ENCODE measurements around the gene ZFPL1.

Gene ZFPL1

GRCh38 chr11:65095974-65096806 is 12.2 kb downstream of the ZFPL1 start, which contains the start of gene VPS51:
VPS51 (plus strand) TSS chr11:65096214; CDS start chr11:65096251, 37 bp downstream.
- H3K4me1 Mint-ChIP-seq (ENCODE audit: low read depth): peaks cover 6% of the 10 kb centered on the region
- peak within 1 kb of the TSS; percentile 96 for H3K27ac Mint-ChIP-seq
- peak within 1 kb of the TSS; percentile 92 for H3K4me3 Mint-ChIP-seq
- no peaks in the 10 kb centered on the region for H3K27me3 Mint-ChIP-seq (ENCODE audit: low read depth)
- H3K9me3 Mint-ChIP-seq: no peaks in the 10 kb centered on the region
- H3K36me3 Mint-ChIP-seq (ENCODE audit: low read depth): peaks cover 4% of the 10 kb centered on the region

GRCh38 chr11:65096926-65097325 is 12.9 kb downstream of the ZFPL1 start:
- Mint-ChIP-seq H3K36me3 (ENCODE audit: low read depth) (peaks cover 4% of the 10 kb centered on the region), H3K27me3 (ENCODE audit: low read depth) (no peaks in the 10 kb centered on the region), H3K27ac (no peak overlapping the region), H3K4me1 (ENCODE audit: low read depth) (peaks cover 6% of the 10 kb centered on the region), H3K9me3 (no peaks in the 10 kb centered on the region), H3K4me3 (peak overlapping the region; percentile 92)

- Mint-ChIP-seq H3K27me3 (ENCODE audit: low read depth) (no peaks in the 10 kb centered on the region), H3K36me3 (ENCODE audit: low read depth) (peaks cover 12% of the 10 kb centered on the region), H3K4me3 (no peak overlapping the region), H3K9me3 (no peaks in the 10 kb centered on the region), H3K4me1 (ENCODE audit: low read depth) (peaks cover 11% of the 10 kb centered on the region), H3K27ac (no peak overlapping the region)
Observed at GRCh38 chr11:65100674-65101350, 16.8 kb downstream of the ZFPL1 start.

GRCh38 chr11:65102142-65103095 is 18.4 kb downstream of the ZFPL1 start:
- Mint-ChIP-seq H3K27ac (no peak overlapping the region), H3K36me3 (ENCODE audit: low read depth) (peaks cover 18% of the 10 kb centered on the region), H3K4me1 (ENCODE audit: low read depth) (peaks cover 10% of the 10 kb centered on the region), H3K9me3 (no peaks in the 10 kb centered on the region), H3K27me3 (ENCODE audit: low read depth) (no peaks in the 10 kb centered on the region), H3K4me3 (no peak overlapping the region)

- no peaks in the 10 kb centered on the region for H3K9me3 Mint-ChIP-seq
- no peak overlapping the region for H3K27ac Mint-ChIP-seq
- H3K27me3 Mint-ChIP-seq (ENCODE audit: low read depth): no peaks in the 10 kb centered on the region
- peaks cover 10% of the 10 kb centered on the region for H3K4me1 Mint-ChIP-seq (ENCODE audit: low read depth)
- peaks cover 18% of the 10 kb centered on the region for H3K36me3 Mint-ChIP-seq (ENCODE audit: low read depth)
- H3K4me3 Mint-ChIP-seq: no peak overlapping the region
Observed at GRCh38 chr11:65103476-65103875, 19.5 kb downstream of the ZFPL1 start.

GRCh38 chr11:65104628-65105027 is 20.6 kb downstream of the ZFPL1 start:
- Mint-ChIP-seq H3K27ac (no peak overlapping the region), H3K4me1 (ENCODE audit: low read depth) (peaks cover 7% of the 10 kb centered on the region), H3K9me3 (no peaks in the 10 kb centered on the region), H3K36me3 (ENCODE audit: low read depth) (peaks cover 14% of the 10 kb centered on the region), H3K27me3 (ENCODE audit: low read depth) (no peaks in the 10 kb centered on the region), H3K4me3 (no peak overlapping the region)

- peaks cover 17% of the 10 kb centered on the region for H3K36me3 Mint-ChIP-seq (ENCODE audit: low read depth)
- H3K9me3 Mint-ChIP-seq: no peaks in the 10 kb centered on the region
- no peaks in the 10 kb centered on the region for H3K27me3 Mint-ChIP-seq (ENCODE audit: low read depth)
- H3K27ac Mint-ChIP-seq: no peak overlapping the region
- no peak overlapping the region for H3K4me3 Mint-ChIP-seq
- H3K4me1 Mint-ChIP-seq (ENCODE audit: low read depth): peaks cover 25% of the 10 kb centered on the region
Observed at GRCh38 chr11:65107078-65107477, 23.1 kb downstream of the ZFPL1 start.

GRCh38 chr11:65107751-65108468 is 23.9 kb downstream of the ZFPL1 start:
- no peak overlapping the region for H3K4me3 Mint-ChIP-seq
- no peaks in the 10 kb centered on the region for H3K9me3 Mint-ChIP-seq
- H3K4me1 Mint-ChIP-seq (ENCODE audit: low read depth): peaks cover 25% of the 10 kb centered on the region
- H3K27me3 Mint-ChIP-seq (ENCODE audit: low read depth): no peaks in the 10 kb centered on the region
- H3K27ac Mint-ChIP-seq: no peak overlapping the region
- H3K36me3 Mint-ChIP-seq (ENCODE audit: low read depth): peaks cover 17% of the 10 kb centered on the region

- Mint-ChIP-seq H3K4me1 (ENCODE audit: low read depth) (peaks cover 27% of the 10 kb centered on the region), H3K9me3 (no peaks in the 10 kb centered on the region), H3K27me3 (ENCODE audit: low read depth) (no peaks in the 10 kb centered on the region), H3K27ac (no peak overlapping the region), H3K4me3 (no peak overlapping the region), H3K36me3 (ENCODE audit: low read depth) (peaks cover 15% of the 10 kb centered on the region)
Observed at GRCh38 chr11:65108469-65109123, 24.6 kb downstream of the ZFPL1 start.

GRCh38 chr11:65109231-65110198 is 25.5 kb downstream of the ZFPL1 start:
- H3K27me3 Mint-ChIP-seq (ENCODE audit: low read depth): no peaks in the 10 kb centered on the region
- H3K4me3 Mint-ChIP-seq: no peak overlapping the region
- H3K36me3 Mint-ChIP-seq (ENCODE audit: low read depth): peaks cover 13% of the 10 kb centered on the region
- H3K27ac Mint-ChIP-seq: peak overlapping the region; percentile 21
- H3K4me1 Mint-ChIP-seq (ENCODE audit: low read depth): peaks cover 24% of the 10 kb centered on the region
- no peaks in the 10 kb centered on the region for H3K9me3 Mint-ChIP-seq

GRCh38 chr11:65110354-65110861 is 26.4 kb downstream of the ZFPL1 start:
- H3K27ac Mint-ChIP-seq: peak overlapping the region; percentile 21
- H3K9me3 Mint-ChIP-seq: no peaks in the 10 kb centered on the region
- H3K27me3 Mint-ChIP-seq (ENCODE audit: low read depth): no peaks in the 10 kb centered on the region
- peaks cover 21% of the 10 kb centered on the region for H3K4me1 Mint-ChIP-seq (ENCODE audit: low read depth)
- H3K4me3 Mint-ChIP-seq: peak overlapping the region; percentile 7
- H3K36me3 Mint-ChIP-seq (ENCODE audit: low read depth): peaks cover 10% of the 10 kb centered on the region

- H3K36me3 Mint-ChIP-seq (ENCODE audit: low read depth): peaks cover 6% of the 10 kb centered on the region
- no peaks in the 10 kb centered on the region for H3K9me3 Mint-ChIP-seq
- no peaks in the 10 kb centered on the region for H3K27me3 Mint-ChIP-seq (ENCODE audit: low read depth)
- H3K4me1 Mint-ChIP-seq (ENCODE audit: low read depth): peaks cover 21% of the 10 kb centered on the region
- H3K27ac Mint-ChIP-seq: peak overlapping the region; percentile 91
- peak overlapping the region; percentile 90 for H3K4me3 Mint-ChIP-seq
Observed at GRCh38 chr11:65111159-65111743, 27.2 kb downstream of the ZFPL1 start.

All from T-helper 1 cell treated with Interleukin-12 subunit alpha and Interleukin-12 subunit beta and Interleukin-4 antibody, amounts not matched to agents 30 μg/mL and 1 μg/mL, for 36 hours (primary cell).